Ovary (tissue), 3 donors: ENCODE measurements around the gene CEACAM5.

Experiments
- CTCF ChIP-seq, 3 donors: fragments of 450-650 bp in 2 of 3; fragments of 200-600 bp in 1 of 3; IDR thresholded peaks; one replicate each; pipeline versions ENCODE4 v1.5.1 to v1.8.0; 2016 to 2022; ENCODE audit warnings: antibody characterized with exemption in 3 of 3, mild to moderate bottlenecking in 1 of 3
- POLR2A ChIP-seq: fragments of 450-650 bp; IDR thresholded peaks from one replicate; pipeline ENCODE4 v1.6.1; 2017; ENCODE audit warnings: antibody characterized with exemption, mild to moderate bottlenecking, moderate library complexity
- donor health status: DM: no; HTN: no; CAD: no.

- TF ChIP-seq CTCF (IDR thresholded peaks at IDR 0.05) (no peak), POLR2A (no peak)
These were observed 1.7 kb downstream of the CEACAM5 start for GRCh38 chr19:41709951-41710645.
